ENCODE data around the gene NDUFS8.
A peak's percentile ranks its signal among the peaks of the same experiment; 100 is the strongest.

NDUFS8 gene

DNA sequence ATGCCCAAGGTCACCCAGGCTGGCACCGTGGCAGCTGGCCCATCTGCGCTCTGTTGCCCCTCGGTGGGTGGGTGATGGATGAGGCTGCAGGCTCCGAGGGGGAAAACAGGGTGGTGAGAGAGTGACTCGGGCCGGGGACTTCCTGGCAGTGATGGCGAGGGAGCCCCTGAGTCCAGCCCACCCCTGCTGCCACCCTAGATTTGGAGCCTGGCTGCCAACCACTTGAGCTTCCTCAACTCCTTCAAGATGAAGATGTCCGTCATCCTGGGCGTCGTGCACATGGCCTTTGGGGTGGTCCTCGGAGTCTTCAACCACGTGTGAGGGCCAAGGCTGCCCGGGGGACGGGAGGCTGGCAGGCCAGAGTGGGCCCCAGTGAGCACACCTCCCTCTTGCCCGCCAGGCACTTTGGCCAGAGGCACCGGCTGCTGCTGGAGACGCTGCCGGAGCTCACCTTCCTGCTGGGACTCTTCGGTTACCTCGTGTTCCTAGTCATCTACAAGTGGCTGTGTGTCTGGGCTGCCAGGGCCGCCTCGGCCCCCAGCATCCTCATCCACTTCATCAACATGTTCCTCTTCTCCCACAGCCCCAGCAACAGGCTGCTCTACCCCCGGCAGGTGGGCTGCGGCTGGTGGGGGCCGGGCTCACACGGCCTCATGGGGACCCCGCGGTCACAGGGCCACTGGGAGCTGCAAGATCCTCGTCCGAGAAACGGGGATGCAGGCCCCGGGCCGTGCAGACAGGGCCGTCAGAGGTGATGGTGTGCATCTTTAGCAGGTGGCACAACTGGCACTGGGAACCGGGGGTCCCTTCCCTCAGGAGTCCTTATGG is 18.4 kb downstream of the NDUFS8 start:
- DNase-seq (ENCODE audit: low read depth, low spot score) = no peak

DNA sequence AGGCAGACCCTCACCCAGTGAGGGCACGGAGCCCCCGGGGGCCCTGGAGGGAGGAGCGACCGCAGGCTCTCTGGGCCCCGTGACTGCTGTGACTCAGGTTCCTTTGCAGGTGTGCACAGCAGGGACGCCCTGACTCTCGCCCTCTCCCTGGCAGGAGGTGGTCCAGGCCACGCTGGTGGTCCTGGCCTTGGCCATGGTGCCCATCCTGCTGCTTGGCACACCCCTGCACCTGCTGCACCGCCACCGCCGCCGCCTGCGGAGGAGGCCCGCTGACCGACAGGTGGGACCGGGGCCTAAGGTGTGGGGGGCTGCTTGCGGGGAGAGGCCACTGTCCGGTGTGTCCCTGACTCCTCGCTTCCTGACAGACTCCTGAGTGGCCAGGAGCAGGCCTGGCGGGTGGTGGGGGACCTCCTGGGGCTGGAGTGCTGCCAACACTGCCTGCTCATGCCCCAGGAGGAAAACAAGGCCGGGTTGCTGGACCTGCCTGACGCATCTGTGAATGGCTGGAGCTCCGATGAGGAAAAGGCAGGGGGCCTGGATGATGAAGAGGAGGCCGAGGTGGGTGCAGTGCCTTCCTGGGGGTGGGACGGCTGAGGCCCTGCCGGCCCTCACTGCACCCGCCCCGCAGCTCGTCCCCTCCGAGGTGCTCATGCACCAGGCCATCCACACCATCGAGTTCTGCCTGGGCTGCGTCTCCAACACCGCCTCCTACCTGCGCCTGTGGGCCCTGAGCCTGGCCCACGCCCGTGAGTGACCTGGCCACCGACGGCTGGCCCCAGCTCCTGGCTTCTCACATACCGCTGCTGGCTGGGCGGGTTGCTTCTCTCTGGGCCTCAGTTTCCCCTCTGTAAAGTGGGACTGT is 19.3 kb downstream of the NDUFS8 start:
- DNase-seq (ENCODE audit: low read depth, low spot score) = no peak

DNA sequence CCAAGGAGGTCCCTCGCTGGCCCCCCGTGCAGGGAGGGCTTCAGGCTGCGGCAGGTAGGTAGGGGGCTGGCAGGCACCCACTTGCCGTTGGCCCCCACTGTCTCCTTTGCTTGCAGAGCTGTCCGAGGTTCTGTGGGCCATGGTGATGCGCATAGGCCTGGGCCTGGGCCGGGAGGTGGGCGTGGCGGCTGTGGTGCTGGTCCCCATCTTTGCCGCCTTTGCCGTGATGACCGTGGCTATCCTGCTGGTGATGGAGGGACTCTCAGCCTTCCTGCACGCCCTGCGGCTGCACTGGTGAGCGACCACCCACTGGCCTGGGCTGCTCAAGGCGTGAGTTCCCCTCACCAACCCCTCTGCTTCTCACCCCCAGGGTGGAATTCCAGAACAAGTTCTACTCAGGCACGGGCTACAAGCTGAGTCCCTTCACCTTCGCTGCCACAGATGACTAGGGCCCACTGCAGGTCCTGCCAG is 19.9 kb downstream of the NDUFS8 start:
- DNase-seq (ENCODE audit: low read depth, low spot score) = no peak

DNA sequence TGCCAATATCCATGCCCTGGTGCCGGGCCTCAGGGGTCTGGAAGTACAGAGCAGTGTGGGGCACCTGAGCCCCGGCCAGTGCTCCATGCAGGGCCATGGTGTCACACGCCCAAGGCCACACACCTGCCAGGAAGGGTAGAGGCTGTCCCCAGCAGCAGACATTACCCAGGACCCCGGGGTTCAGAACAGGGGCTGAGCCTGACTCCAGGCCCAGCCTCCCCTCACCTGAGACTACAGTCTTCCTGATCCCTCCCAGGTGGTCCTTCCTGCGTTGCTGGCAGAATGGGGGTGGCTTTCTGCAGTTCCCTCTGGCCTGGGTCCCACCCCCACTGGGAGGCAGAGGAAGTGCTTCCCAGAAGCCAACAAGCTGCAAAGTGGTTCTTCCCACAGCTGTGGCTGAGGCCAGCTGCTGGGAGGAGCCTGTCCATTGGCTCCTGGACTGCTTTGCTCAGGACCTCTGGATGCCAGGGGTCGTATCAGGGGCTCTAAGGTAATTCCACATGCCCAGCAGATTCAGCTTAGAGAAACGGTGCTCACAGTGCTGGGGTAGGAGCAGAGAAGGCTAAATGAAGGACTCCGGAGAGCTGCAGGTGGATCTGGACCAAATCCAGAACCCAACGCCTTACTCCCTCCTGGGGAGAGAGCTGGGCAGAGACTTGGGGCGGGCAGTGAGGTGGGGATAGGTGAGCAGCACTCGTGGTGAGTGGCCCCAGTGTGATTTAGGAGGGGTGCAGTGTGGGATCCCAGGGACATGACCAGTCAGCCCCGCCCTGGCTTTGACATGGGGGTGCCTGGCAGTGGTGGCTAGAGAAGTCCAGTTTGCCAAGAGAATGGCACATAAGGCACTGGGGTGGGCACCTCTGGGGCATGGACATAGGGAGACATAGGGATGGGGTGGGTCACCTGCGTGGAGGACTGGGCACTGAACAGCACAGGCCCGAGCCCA is 21.0 kb downstream of the NDUFS8 start:
- no peak for DNase-seq (ENCODE audit: low read depth, low spot score)

- DNase-seq (ENCODE audit: low read depth, low spot score) = no peak
Measured at GRCh38 chr11:68052137-68052873, 21.8 kb downstream of the NDUFS8 start.

DNA sequence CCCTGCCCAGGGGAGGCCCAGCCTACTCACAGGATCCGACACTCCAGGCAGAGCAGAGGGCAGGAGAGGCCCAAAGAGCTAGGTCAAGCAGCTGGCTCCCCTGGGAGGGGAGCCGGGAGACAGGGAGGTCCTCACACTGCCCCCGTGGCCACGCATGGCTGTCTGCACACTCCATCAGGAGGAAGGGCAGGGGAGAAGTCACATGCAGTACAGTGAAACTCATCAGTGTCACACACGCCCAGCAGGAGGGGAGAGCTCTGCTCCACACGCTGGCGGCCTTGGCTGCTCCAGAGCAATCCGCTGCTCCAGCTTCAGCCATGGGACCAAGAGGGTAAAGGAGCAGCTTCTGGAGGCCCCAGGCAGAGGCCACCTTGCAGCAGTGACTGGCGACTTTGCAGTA is 22.6 kb downstream of the NDUFS8 start:
- no peak for DNase-seq (ENCODE audit: low read depth, low spot score)

DNA sequence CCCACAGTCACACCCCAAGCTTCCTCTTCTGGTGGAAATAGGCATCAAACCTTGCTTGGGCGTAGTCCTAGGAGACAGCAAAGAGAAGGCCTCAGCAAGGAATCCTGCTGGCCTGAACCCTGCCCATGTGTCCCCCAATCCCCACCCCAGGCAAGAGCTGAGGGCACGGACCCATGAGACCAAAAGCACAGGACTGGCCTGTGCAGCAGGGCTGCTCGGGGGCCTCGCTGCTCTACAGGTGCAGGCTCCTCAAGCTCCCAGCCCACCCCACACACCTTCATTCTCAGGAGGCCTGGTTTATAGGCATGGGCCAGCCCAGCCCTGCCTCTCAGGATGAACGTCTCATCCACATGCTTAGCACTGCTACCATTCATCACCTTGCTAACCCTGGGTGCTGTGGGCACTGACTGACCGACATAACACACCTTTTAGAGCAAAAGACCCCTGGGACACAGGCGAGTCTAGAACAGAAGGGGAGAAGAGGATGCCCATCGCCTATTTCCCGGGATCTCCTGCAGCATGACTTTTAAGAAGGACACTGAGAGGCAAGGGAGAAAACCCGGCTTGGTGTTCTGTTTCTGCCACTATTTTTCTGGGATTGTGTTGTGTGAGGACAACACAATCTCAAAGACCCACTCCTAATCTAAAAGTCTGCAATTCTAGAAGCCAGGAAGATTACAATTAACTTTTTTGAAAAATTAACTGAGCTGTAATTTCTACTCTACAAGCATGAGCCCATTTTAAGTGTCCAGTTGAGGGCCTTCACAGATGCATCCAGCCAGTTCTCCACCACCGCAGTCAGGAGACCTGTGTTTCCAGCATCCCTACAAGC is 23.7 kb downstream of the NDUFS8 start:
- no peak for DNase-seq (ENCODE audit: low read depth, low spot score)

GRCh38 chr11:68056317-68057285 is 26.1 kb downstream of the NDUFS8 start:
- DNase-seq (ENCODE audit: low read depth, low spot score) = no peak

- no peak for DNase-seq (ENCODE audit: low read depth, low spot score)
Measured at GRCh38 chr11:68057807-68058206, 27.3 kb downstream of the NDUFS8 start.

DNA sequence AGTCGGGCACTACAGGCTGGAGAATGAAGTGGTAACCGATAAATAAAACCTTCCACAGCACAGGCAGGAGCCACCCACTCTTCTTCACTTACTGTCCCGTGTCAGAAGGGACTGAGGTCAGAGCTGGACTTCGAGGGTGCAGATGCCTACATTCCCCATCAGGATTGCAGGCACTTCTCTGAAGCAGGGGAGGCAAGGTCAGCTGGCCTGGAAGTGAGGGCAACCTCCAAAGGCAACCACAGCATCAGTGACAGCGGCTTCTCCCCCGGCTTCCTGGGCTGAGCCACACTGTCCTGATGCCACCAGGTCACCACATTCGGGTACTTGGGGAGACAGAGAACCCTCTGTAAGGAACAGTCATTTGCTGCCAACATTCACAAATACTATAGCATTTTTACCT is 31.0 kb downstream of the NDUFS8 start:
- no peak for DNase-seq (ENCODE audit: low read depth, low spot score)

- DNase-seq (ENCODE audit: low read depth, low spot score) = no peak
Measured at GRCh38 chr11:68064926-68065325, 34.4 kb downstream of the NDUFS8 start.

GRCh38 chr11:68065841-68066240 is 35.4 kb downstream of the NDUFS8 start:
- no peak for DNase-seq (ENCODE audit: low read depth, low spot score)

DNA sequence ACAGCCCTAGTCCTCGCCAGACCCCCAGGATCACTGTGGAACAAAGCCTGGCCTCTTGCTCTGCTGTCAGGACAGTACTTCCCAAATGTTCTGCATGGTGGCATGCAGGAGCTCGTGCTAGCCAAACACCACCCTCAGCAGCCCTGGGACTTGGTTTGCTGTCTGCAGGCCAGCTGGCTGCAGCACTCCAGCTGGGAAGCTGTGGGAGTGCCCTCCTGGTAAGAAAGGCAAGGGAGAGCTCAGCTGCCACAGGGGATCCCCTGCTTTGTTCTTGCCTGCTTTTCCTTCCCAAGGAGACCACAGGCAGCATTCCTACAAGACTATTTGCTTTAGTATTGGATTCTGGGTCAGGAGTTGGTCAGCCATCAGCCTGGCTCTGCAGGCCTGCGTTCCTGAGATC is 36.3 kb downstream of the NDUFS8 start:
- DNase-seq (ENCODE audit: low read depth, low spot score) = peak; percentile 49

DNA sequence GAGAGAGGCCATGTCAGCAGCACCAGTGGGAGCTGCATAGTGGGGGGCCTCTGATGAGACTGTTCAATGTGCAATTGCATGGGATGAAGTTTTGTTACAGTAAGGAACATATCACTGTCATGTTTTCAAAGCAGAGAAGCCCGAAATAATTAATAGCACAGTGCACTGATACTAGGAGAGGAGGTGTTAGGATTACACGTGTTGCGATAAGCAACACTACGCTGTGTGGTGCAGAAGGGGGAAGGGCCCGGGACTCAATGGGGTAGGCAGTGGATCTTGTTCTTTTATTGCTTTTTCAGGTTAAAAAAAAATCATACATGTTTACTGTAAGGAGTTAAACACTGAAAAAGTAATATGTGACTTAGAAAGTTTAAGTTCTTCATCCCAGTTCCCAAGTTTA is 37.5 kb downstream of the NDUFS8 start:
- DNase-seq (ENCODE audit: low read depth, low spot score) = no peak

DNA sequence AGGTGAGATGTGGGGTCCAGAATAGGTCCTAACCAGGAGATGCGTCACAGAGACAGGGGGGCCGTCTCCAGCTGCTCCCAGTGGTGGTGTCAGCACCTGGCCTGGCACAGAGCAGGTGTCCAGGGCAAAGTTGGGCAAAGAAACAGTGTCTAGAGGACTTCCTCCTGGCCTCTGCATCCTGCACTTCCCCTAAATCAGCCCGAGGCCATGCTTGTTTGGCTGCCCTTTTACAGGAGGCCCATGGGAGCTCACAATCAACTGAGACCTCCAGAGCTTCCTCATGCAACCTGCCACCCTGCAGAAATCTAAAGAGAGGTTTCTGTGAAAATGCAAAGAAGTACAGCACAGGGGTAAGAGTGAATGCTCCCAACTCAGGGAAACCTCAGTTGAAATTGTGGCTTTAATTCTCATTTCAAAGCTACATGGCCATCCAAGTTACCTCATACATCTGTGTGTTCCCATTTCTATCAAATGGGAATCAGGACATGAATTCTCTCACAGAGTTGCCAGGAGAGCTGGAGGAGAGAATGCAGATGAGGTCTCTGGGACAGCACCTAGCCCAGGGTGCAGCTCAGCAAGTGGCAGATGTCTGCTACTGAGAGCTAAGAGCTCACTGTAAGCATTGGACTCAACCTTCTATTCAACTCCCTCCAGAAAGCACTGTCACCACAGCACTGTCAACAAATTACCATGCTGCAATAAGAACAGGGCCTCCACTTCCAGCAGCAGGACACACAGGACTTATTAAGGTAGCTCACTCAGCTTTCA is 41.0 kb downstream of the NDUFS8 start:
- DNase-seq (ENCODE audit: low read depth, low spot score) = no peak

- DNase-seq (ENCODE audit: low read depth, low spot score) = no peak
Measured at GRCh38 chr11:68074584-68075352, 44.3 kb downstream of the NDUFS8 start.

DNA sequence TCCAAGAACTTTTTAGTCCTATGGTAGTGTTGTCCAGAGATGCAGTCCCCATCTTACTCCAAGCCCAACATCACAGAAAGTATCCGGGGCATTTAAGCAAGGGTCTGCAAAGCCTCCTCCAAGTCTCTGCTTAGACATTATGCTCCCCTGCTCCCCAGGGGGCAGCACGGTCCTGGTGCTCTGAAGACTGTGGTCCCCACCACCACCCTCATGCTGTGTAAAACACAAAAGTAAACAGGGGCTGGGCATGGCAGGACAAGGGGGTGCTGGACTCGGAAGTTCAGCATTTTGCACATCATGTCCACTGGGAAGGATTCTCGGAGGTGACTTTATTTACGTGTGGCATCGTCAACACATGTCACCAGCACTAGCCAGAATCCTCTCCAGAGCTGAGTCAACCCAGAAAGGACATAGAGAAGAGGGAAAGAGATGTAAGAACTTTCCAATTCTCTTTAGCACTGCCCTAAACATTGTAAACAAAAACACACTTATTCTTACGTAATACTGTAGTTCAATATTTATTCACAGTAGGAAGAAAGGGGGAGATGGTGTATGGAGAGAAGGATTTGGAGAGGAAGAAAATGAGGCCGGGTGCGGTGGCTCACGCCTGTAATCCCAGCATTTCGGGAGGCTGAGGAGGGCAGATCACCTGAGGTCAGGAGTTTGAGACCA is 46.0 kb downstream of the NDUFS8 start:
- DNase-seq (ENCODE audit: low read depth, low spot score) = no peak

All from brain pericyte (primary cell).